ENCODE data around the gene RETSAT. TPM values are rescaled to one million over a fixed set of nuclear protein-coding genes. Genes with fewer than 3 reads are reported as not detected.

Gene RETSAT
- total and polyA plus RNA-seq, 2 of the 13 experiments (the other 11 are each of a cell fraction or from before 2014, with no cell fraction given), result 46.7 to 61.0 TPM

GRCh38 chr2:85326406-85327159 is 27.7 kb downstream of the RETSAT start (continued):
- TF ChIP-seq E2F1 (CRISPR knock-in tag; IDR thresholded peaks at IDR 0.05) (no peak), WIZ (CRISPR knock-in tag; IDR thresholded peaks at IDR 0.05) (no peak), ZNF574 (CRISPR knock-in tag; IDR thresholded peaks at IDR 0.05) (peak; percentile 12; the same call in 1 of the 2 replicates), PLRG1 (conservative IDR thresholded peaks at IDR 0.05) (no peak), ZNF556 (CRISPR knock-in tag; IDR thresholded peaks at IDR 0.05; ENCODE audit: borderline replicate concordance) (0 out of 2 replicates have a peak, but pooled peaks have one; percentile 45), HOXA5 (CRISPR knock-in tag; IDR thresholded peaks at IDR 0.05) (no peak), ZNF800 (CRISPR knock-in tag; IDR thresholded peaks at IDR 0.05) (peak; percentile 55; the same call in 1 of the 2 replicates), KMT2B (CRISPR knock-in tag; IDR thresholded peaks at IDR 0.05) (peak; percentile 28; the same call in 1 of the 2 replicates), ZBTB14 (CRISPR knock-in tag; IDR thresholded peaks at IDR 0.05) (no peak), ZBTB1 (CRISPR knock-in tag; IDR thresholded peaks at IDR 0.05; ENCODE audit: borderline replicate concordance) (no peak), KAT8 (CRISPR knock-in tag; IDR thresholded peaks at IDR 0.05) (peak; percentile 56), ZNF512B (CRISPR knock-in tag; IDR thresholded peaks at IDR 0.05; ENCODE audit: borderline replicate concordance) (no peak), SP4 (CRISPR knock-in tag; IDR thresholded peaks at IDR 0.05) (no peak), ZNF235 (CRISPR knock-in tag; IDR thresholded peaks at IDR 0.05; ENCODE audit: borderline replicate concordance) (no peak), GATA4 (IDR thresholded peaks at IDR 0.05; ENCODE audit: borderline replicate concordance, low read depth) (no peak), SRY (CRISPR knock-in tag; IDR thresholded peaks at IDR 0.05) (peak; percentile 45; the same call in 1 of the 2 replicates), ZNF784 (CRISPR knock-in tag; IDR thresholded peaks at IDR 0.05; ENCODE audit: borderline replicate concordance) (no peak)

Measured in HepG2 (cell line).